Measurements from ENCODE around the gene ABHD12B. TPM values are rescaled to one million over a fixed set of nuclear protein-coding genes. Genes with fewer than 3 reads are reported as not detected.

ABHD12B gene
- total RNA-seq, 1 donor from 2014 or later = not detected

DNA sequence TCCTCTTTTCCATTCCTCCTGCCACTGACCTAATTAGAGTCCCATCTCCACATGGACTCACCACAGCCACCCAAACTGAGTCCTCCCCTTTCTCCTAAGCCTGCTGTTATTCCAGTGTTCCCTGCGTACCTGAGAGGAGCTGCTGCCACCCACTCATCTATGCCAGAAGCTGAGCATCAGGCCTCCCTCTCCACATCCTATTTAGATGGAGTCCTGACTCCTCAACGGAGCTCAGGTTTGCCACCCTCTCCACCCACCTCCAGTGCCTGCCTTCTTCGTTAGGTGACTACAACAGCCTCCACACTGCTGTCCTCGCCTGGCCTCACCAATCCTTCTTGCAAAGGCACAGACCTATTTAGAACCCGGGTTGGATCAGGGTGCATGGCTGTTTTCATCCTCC is 15.2 kb upstream of the ABHD12B start:
- FAIRE-seq = no peak
- no peak overlapping the region for H3K4me3 Mint-ChIP-seq (ENCODE audit: unreplicated experiment)
- Histone ChIP-seq H3K4me1 (ENCODE audit: insufficient read depth, low read length) (peaks cover 10% of the 10 kb centered on the region), H3K9me3 (ENCODE audit: insufficient read depth, low read depth, low read length) (no peaks in the 10 kb centered on the region), H3K27me3 (ENCODE audit: insufficient read depth, low read length) (no peaks in the 10 kb centered on the region), H3K27ac (ENCODE audit: low read depth, low read length) (no peak overlapping the region), H3K36me3 (ENCODE audit: insufficient read depth, low read length) (no peaks in the 10 kb centered on the region), H2AFZ (ENCODE audit: low read depth, low read length) (no peak overlapping the region), H3K4me3 (ENCODE audit: insufficient read depth, low read depth, low read length) (no peak overlapping the region), H3K9ac (ENCODE audit: low read length) (no peak overlapping the region), H3K79me2 (ENCODE audit: insufficient read depth, low read length) (no peaks in the 10 kb centered on the region), H4K20me1 (ENCODE audit: insufficient read depth, low read length) (no peaks in the 10 kb centered on the region), H3K4me2 (ENCODE audit: low read length) (no peak overlapping the region)
- DNase-seq (ENCODE audit: low read depth) = no peak
- no peaks in the 10 kb centered on the region for H3K36me3 Mint-ChIP-seq (ENCODE audit: low read depth, unreplicated experiment)
- H3K9me3 Mint-ChIP-seq (ENCODE audit: unreplicated experiment) = no peaks in the 10 kb centered on the region
- no peak overlapping the region for H3K27ac Mint-ChIP-seq (ENCODE audit: unreplicated experiment)
- H3K27me3 Mint-ChIP-seq (ENCODE audit: low read depth, unreplicated experiment) = peaks cover 9% of the 10 kb centered on the region
- peaks cover 2% of the 10 kb centered on the region for H3K4me1 Mint-ChIP-seq (ENCODE audit: low read depth, unreplicated experiment)
- TF ChIP-seq, protein P1, sequence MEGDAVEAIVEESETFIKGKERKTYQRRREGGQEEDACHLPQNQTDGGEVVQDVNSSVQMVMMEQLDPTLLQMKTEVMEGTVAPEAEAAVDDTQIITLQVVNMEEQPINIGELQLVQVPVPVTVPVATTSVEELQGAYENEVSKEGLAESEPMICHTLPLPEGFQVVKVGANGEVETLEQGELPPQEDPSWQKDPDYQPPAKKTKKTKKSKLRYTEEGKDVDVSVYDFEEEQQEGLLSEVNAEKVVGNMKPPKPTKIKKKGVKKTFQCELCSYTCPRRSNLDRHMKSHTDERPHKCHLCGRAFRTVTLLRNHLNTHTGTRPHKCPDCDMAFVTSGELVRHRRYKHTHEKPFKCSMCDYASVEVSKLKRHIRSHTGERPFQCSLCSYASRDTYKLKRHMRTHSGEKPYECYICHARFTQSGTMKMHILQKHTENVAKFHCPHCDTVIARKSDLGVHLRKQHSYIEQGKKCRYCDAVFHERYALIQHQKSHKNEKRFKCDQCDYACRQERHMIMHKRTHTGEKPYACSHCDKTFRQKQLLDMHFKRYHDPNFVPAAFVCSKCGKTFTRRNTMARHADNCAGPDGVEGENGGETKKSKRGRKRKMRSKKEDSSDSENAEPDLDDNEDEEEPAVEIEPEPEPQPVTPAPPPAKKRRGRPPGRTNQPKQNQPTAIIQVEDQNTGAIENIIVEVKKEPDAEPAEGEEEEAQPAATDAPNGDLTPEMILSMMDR (IDR thresholded peaks at IDR 0.05; ENCODE audit: insufficient read depth, low read depth, low read length) = no peak
- TF ChIP-seq EZH2 (IDR thresholded peaks at IDR 0.05; ENCODE audit: insufficient read depth, low read length) = no peak

DNA sequence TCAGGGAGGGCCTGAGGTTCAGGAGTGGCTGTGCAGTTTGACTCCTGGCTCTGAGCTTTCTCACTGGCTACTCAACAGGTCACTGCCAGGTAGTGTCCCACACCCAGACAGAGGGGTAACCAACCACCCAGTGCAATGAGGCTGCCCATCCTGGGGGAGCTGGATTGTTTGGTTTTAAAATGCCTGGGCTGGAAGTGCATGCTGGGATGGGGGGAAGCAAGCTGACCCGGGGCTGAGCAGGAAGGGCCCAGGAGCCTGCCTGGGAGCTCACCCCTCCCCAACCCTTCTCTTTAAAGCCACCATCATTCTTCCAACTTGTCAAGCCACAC is 12.6 kb upstream of the ABHD12B start:
- Histone ChIP-seq H4K20me1 (ENCODE audit: insufficient read depth, low read length) (no peaks in the 10 kb centered on the region), H3K27me3 (ENCODE audit: insufficient read depth, low read length) (peaks cover 6% of the 10 kb centered on the region), H3K4me2 (ENCODE audit: low read length) (peak overlapping the region; percentile 100), H3K79me2 (ENCODE audit: insufficient read depth, low read length) (no peaks in the 10 kb centered on the region), H3K4me3 (ENCODE audit: insufficient read depth, low read depth, low read length) (peak overlapping the region; percentile 77), H2AFZ (ENCODE audit: low read depth, low read length) (peak overlapping the region; percentile 87), H3K9ac (ENCODE audit: low read length) (peak overlapping the region; percentile 88), H3K4me1 (ENCODE audit: insufficient read depth, low read length) (peaks cover 10% of the 10 kb centered on the region), H3K27ac (ENCODE audit: low read depth, low read length) (peak overlapping the region; percentile 9), H3K36me3 (ENCODE audit: insufficient read depth, low read length) (no peaks in the 10 kb centered on the region), H3K9me3 (ENCODE audit: insufficient read depth, low read depth, low read length) (no peaks in the 10 kb centered on the region)
- Mint-ChIP-seq H3K27me3 (ENCODE audit: low read depth, unreplicated experiment) (peaks cover 9% of the 10 kb centered on the region), H3K27ac (ENCODE audit: unreplicated experiment) (no peak overlapping the region), H3K4me1 (ENCODE audit: low read depth, unreplicated experiment) (peaks cover 9% of the 10 kb centered on the region), H3K9me3 (ENCODE audit: unreplicated experiment) (no peaks in the 10 kb centered on the region), H3K36me3 (ENCODE audit: low read depth, unreplicated experiment) (no peaks in the 10 kb centered on the region), H3K4me3 (ENCODE audit: unreplicated experiment) (no peak overlapping the region)
- DNase-seq (ENCODE audit: low read depth) = no peak
- TF ChIP-seq, protein P1 (IDR thresholded peaks at IDR 0.05; ENCODE audit: insufficient read depth, low read depth, low read length) = no peak
- TF ChIP-seq EZH2 (IDR thresholded peaks at IDR 0.05; ENCODE audit: insufficient read depth, low read length) = no peak
- FAIRE-seq = no peak

DNA sequence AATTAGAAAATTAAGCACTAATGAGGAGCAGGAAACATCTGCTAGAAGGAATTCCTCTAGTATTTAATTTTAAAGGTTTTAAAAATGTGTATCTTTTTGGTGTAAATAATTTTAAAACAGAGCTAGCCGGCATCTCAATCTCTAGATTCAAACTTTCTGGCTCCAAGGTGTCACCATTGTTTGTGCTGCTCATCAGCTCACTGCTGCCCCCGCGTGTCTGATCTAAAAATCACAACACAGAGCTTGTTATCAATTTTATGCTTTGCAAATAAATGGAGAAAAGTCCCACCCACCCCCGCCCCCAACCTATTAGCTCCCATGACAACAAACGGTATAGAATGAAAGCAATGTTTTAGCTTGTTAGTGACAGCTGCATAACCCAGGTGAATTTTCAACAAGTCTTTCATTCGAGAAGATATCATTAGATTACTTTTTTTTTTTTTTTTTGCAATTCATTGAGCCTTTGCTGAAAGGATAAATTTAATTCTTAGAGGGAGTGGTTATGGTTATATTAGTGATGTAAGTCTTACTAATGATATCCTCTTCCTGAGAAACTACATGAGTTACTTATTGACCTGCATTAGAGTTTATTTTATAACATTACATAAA is 11.3 kb upstream of the ABHD12B start:
- FAIRE-seq (no peak), DNase-seq (ENCODE audit: low read depth) (peak; percentile 44)
- no peak overlapping the region for H3K27ac Mint-ChIP-seq (ENCODE audit: unreplicated experiment)

More for the DNA sequence above, 11.3 kb upstream of the ABHD12B start:
- Mint-ChIP-seq H3K4me3 (ENCODE audit: unreplicated experiment) (no peak overlapping the region), H3K4me1 (ENCODE audit: low read depth, unreplicated experiment) (peaks cover 9% of the 10 kb centered on the region), H3K27me3 (ENCODE audit: low read depth, unreplicated experiment) (peaks cover 7% of the 10 kb centered on the region), H3K36me3 (ENCODE audit: low read depth, unreplicated experiment) (no peaks in the 10 kb centered on the region), H3K9me3 (ENCODE audit: unreplicated experiment) (no peaks in the 10 kb centered on the region)
- H3K9ac ChIP-seq (ENCODE audit: low read length) = peak overlapping the region; percentile 88
- H3K27ac ChIP-seq (ENCODE audit: low read depth, low read length) = peak overlapping the region; percentile 79
- peak overlapping the region; percentile 77 for H3K4me3 ChIP-seq (ENCODE audit: insufficient read depth, low read depth, low read length)
- no peaks in the 10 kb centered on the region for H3K79me2 ChIP-seq (ENCODE audit: insufficient read depth, low read length)
- H3K36me3 ChIP-seq (ENCODE audit: insufficient read depth, low read length) = no peaks in the 10 kb centered on the region
- H3K4me2 ChIP-seq (ENCODE audit: low read length) = peak overlapping the region; percentile 100
- TF ChIP-seq EZH2 (IDR thresholded peaks at IDR 0.05; ENCODE audit: insufficient read depth, low read length) = no peak
- TF ChIP-seq, protein P1 (IDR thresholded peaks at IDR 0.05; ENCODE audit: insufficient read depth, low read depth, low read length) = peak; percentile 55
- peaks cover 6% of the 10 kb centered on the region for H3K27me3 ChIP-seq (ENCODE audit: insufficient read depth, low read length)
- H3K9me3 ChIP-seq (ENCODE audit: insufficient read depth, low read depth, low read length) = no peaks in the 10 kb centered on the region
- H4K20me1 ChIP-seq (ENCODE audit: insufficient read depth, low read length) = no peaks in the 10 kb centered on the region
- peak overlapping the region; percentile 87 for H2AFZ ChIP-seq (ENCODE audit: low read depth, low read length)
- H3K4me1 ChIP-seq (ENCODE audit: insufficient read depth, low read length) = peaks cover 10% of the 10 kb centered on the region
